CD4-positive, alpha-beta T cell treated with Interleukin-21 for 1 hour (primary cell): Measurements from ENCODE around the gene TMSB15C.

Source experiments
- DNase-seq: peaks from one replicate; pipeline ENCODE4 v3.0.0-alpha.2; 2020

Gene TMSB15C

GRCh38 chrX:104041003-104041402 is 35.0 kb downstream of the TMSB15C start:
- DNase-seq = no peak

- DNase-seq = no peak
These were observed 36.1 kb downstream of the TMSB15C start, which contains the start of gene H2BW2 for GRCh38 chrX:104039689-104040505. H2BW2 (plus strand) TSS chrX:104039956; CDS start chrX:104039995, 39 bp downstream.
